ENCODE results near the gene SNAPC1.
"Not testable (repeated sequence)": the region's sequence is repeated elsewhere in the genome, so short reads cannot be mapped to it uniquely, and the experiment has no call there.

The SNAPC1 gene, protein sequence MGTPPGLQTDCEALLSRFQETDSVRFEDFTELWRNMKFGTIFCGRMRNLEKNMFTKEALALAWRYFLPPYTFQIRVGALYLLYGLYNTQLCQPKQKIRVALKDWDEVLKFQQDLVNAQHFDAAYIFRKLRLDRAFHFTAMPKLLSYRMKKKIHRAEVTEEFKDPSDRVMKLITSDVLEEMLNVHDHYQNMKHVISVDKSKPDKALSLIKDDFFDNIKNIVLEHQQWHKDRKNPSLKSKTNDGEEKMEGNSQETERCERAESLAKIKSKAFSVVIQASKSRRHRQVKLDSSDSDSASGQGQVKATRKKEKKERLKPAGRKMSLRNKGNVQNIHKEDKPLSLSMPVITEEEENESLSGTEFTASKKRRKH

GRCh38 chr14:61761959-61762786 lies at the start of gene SNAPC1:
TSS of gene SNAPC1 (plus strand) at chr14:61762420. CDS start at chr14:61762461, 41 bp downstream.
- DNase-seq (ENCODE audit: low read depth) = peak; percentile 98

- DNase-seq (ENCODE audit: low read depth) = no peak
These were observed 48.3 kb upstream of the SNAPC1 start for GRCh38 chr14:61713724-61714437.

DNA sequence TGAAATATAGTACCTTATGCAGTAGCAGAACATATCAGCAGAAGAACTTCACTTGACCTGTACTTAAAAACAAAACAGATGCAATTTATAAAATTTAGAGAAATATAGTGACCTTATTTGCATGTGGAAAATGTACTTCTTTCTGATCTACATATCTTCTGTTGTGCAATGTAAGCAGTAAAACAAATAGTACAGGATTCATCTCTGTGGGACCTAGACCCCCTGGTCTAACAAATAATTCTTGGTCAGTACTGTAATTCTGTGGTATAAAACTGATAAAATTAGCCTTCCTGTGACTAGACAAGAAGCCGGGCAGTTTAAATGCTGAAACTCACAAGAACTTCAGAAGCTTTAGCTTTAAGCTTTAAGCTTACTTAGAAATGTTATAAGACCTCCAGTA lies 45.3 kb upstream of the SNAPC1 start:
- no peak for DNase-seq (ENCODE audit: low read depth)

DNA sequence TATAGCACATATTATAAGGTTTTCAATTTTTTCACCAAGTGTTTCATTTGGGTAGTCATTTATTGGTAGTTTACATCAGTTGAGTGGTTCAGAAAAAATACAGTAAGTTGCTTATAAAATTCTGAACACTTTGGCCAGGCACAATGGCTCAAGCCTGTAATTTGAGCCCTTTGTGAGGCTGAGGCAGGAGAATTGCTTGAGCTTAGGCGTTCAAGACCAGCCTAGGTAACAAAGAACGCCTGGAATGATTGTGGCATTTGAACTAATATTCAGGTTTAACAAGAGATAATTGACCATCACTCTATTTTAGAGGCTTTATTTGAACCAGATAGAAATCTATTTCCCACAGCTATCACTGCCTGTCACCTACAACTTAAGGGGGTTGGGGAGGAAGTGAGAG lies 44.2 kb upstream of the SNAPC1 start:
- no peak for DNase-seq (ENCODE audit: low read depth)

DNA sequence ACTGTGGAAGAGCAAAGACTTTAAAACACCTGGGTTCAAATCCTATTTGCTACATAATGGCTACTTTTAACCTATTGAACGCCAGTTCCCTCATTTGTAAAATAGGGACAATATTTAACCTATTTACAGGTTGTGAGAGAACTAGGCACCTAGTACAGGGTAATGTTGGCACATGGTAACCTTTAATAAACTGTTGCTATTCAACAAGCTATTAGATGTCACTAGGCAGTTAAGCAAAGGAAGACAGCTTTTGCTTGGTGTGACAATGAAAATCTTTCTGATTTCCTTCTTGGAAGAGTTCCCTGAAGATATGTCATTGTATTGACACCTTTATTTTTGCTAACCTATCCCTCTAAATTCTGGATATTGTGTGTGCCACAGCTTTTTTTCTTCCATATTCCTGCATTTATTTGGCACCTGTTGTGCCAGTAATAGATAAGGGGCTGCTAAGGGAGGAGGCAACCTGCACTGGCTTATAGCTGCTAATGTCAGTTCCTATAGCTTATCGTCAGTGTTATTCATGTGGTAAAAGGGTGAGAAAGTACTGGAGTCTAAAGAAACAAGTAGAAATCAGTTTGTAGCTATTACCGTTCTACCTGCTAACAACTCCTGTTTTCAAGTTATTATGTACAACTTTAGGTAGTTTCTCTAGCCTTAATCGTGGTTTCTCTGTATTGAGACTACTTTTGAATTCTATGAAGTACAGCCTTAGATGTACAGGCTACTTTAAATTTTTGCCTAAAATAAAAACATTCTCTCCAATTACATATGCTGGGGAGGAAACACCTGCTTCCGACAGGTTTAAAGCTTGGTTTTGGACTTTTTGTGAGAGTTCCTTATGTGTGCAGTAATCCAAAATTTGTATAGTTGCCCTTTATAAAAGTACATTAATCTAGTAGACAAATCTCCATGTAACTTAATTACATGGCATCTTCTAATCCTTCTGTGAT lies 42.6 kb upstream of the SNAPC1 start:
- no peak for DNase-seq (ENCODE audit: low read depth)

GRCh38 chr14:61720294-61720661 lies 41.9 kb upstream of the SNAPC1 start:
- no peak for DNase-seq (ENCODE audit: low read depth)

DNA sequence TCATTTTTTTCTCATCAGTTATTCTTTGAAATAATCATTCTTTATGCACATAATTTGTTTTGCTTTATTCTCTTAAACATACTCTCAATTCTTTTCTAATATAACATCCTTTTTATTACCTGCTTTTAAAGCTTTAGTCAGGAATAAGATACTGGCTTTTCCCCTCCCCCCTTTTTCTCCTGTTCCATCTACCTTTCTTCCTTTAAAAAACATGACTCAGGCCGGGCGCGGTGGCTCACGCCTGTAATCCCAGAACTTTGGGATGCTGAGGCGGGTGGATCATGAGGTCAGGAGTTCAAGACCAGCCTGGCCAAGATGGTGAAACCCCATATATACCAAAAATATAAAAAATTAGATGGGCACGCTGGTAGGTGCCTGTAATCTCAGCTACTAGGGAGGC lies 41.5 kb upstream of the SNAPC1 start:
- no peak for DNase-seq (ENCODE audit: low read depth)

GRCh38 chr14:61724133-61724532 lies 38.1 kb upstream of the SNAPC1 start:
- no peak for DNase-seq (ENCODE audit: low read depth)

DNA sequence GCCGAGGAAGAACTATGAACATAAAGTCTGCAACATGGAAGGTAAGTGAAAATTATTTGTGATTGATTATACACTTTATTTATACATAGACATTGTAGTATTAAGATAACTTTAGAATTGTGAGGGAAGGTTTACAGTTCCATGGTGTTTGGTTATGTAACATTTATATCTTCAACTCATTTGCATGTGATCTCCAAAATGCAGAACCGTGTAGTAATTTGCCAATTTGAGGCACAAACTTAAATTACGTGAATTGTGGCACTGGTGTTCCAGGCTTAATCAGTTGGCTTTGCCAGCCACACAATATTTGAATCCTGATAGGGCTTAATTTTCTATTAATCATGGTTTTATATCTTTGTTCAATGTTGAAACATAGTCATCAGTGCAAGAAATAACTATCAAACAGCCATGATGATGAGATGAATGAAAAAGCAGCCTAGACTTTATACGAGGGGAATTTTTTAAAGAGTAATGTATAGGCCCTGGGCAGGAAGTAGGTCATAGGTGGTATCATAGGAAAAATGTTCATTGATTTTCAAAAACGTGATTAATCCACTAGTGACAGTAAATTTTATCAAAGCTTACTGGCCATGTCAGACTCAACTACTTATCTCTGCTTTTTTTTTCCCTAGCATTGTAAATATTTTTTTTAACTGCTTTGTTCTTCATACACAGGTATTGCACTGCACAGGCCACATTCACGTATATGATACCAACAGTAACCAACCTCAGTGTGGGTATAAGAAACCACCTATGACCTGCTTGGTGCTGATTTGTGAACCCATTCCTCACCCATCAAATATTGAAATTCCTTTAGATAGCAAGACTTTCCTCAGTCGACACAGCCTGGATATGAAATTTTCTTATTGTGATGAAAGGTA lies 35.2 kb upstream of the SNAPC1 start:
- no peak for DNase-seq (ENCODE audit: low read depth)

DNA sequence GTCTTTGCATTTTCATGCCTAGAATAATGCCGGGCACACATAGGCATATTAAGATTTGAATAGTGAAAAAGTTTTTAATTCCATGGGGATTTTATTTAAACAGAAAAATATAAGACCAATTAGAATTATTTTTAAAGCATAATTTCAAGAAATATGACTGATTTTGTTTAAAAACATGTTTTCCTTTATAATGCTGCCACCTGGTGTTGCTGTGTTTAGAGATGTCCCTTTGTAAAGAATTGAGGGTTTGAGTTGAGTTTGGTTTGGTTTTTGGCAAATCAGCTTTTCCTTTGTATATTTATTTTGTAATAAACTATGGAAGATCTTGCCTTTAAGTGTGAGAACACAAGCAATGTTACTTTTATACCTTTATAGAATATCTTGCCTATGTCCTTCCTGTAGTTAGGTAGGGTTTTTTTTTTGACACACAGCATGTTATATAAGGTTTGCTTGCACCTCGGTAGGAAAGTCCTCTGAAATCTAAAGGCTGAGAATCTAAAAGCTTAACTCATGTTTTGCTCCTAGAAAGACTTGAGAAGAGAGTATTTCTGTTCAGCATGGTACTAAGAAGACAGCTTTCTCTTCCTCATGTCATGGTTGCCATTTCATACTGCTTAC lies 31.4 kb upstream of the SNAPC1 start:
- DNase-seq (ENCODE audit: low read depth) = no peak

DNA sequence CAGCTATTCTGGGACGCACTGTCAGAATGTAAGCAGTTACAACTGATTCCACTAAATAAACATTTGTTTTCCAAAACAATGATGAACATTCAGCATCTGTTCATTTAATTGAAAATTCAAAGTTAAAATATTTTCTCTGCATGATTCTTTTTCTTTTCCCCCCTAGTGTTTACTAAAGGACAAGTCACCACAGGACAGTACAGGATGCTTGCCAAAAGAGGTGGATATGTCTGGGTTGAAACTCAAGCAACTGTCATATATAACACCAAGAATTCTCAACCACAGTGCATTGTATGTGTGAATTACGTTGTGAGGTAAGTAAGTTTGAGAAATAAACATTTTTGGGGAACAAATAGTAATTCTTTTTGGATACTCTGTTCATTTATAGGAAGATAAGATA lies 28.2 kb upstream of the SNAPC1 start:
- DNase-seq (ENCODE audit: low read depth) = no peak

DNA sequence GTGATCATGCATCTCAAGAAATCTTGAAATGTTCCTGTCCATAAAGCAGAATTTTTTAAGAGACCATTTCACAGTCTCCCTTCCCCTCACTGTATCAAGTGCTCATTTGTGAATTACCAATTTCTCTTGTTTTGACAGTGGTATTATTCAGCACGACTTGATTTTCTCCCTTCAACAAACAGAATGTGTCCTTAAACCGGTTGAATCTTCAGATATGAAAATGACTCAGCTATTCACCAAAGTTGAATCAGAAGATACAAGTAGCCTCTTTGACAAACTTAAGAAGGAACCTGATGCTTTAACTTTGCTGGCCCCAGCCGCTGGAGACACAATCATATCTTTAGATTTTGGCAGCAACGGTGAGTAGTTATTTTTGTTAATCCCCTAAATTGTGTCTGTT lies 25.5 kb upstream of the SNAPC1 start:
- no peak for DNase-seq (ENCODE audit: low read depth)

GRCh38 chr14:61737915-61738314 lies 24.3 kb upstream of the SNAPC1 start:
- DNase-seq (ENCODE audit: low read depth) = no peak

- no peak for DNase-seq (ENCODE audit: low read depth)
These were observed 23.1 kb upstream of the SNAPC1 start for GRCh38 chr14:61739133-61739532.

DNA sequence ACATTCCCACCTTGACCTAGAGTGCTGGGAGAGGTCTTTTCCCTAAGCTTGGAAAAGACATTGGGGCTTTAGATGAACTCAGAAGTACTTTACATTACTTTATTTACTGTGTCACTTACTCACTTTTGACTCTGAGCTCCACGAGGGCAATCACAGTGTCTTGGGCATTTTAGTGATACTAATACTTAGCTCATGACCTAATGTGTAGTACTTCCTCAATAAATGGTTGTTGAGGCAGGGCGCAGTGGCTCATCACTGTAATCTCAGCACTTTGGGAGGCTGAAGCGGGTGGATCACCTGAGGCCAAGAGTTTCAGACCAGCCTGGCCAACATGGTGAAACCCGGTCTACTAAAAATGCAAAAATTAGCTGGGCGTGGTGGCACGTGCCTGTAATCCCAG lies 19.8 kb upstream of the SNAPC1 start:
- DNase-seq (ENCODE audit: low read depth) = no peak

DNA sequence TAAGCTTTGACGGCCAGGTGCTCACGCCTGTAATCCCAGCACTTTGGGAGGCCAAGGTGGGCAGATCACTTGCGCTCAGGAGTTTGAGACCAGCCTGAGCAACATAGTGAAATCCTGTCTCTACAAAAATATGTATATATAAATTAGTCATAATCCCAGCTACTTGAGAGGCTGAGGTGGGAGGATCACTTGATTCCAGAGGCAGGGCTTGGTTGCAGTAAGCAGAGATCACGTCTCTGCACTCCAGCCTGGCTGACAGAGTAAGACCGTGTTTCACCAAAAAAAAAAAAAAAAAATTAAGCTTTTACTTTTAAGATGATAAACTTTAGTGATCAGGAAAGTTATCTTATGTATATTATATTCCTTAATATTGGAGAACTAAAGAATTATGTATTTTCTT lies 18.0 kb upstream of the SNAPC1 start:
- no peak for DNase-seq (ENCODE audit: low read depth)

DNA sequence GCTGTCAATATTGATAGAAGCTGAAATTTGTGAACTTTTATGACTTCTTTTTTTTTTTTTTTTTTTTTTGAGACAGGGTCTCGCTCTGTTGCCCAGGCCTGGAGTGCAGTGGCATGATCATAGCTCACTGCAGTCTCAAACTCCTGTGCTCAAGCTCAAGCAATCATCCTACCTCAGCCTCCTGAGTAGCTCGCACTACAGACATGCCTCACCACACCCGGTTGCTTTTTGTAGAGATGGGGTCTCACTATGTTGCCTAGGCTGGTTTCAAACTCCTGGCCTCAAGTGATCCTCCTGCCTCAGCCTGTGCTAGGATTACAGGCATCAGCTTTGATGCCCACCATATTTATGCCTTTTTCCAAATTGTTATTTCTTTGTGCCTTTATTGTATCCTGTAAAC lies 15.9 kb upstream of the SNAPC1 start:
- not testable (repeated sequence) for DNase-seq (ENCODE audit: low read depth)

- no peak for DNase-seq (ENCODE audit: low read depth)
These were observed 15.3 kb upstream of the SNAPC1 start for GRCh38 chr14:61746881-61747280.

DNA sequence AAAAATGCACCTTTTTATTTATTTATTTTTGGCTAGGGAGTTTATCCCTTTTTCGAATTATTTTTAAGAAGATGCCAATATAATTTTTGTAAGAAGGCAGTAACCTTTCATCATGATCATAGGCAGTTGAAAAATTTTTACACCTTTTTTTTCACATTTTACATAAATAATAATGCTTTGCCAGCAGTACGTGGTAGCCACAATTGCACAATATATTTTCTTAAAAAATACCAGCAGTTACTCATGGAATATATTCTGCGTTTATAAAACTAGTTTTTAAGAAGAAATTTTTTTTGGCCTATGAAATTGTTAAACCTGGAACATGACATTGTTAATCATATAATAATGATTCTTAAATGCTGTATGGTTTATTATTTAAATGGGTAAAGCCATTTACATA lies 14.9 kb upstream of the SNAPC1 start:
- no peak for DNase-seq (ENCODE audit: low read depth)

DNA sequence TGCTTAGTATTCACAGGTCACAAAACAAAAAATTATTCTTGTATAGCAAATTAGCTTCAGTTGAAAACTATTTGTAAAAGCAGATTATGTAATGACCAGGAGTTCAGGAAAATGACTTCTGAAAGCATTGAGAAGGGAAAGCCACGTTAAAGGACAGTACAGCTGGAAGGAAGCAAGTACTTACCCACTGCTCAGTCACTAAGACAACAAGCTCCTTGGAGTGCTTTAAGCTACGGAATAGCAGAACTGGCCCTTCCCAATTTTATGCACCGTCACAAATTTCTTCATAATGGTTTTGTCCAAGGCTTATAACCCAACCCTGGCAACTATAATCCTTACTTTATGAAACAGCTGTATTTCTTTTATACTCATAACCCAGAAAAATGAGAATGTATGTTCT lies 13.0 kb upstream of the SNAPC1 start:
- DNase-seq (ENCODE audit: low read depth) = no peak

Measured in fibroblast of the conjunctiva (primary cell).